Fibroblast of lung (primary cell): ENCODE measurements around the gene TMCC3. TPM values are rescaled to one million over a fixed set of nuclear protein-coding genes. Genes with fewer than 3 reads are reported as not detected.

Experiments used
- DNase-seq, 2 donors: peaks; one replicate each; pipeline versions ENCODE4 v3.0.0 to v3.0.0-alpha.2; 2010; ENCODE audit warnings: low read depth in 2 of 2
- H2AFZ ChIP-seq: 2 replicates; pipeline ENCODE4 v1.5.1; 2012; ENCODE audit warnings: low read length, control low read depth, inconsistent platforms
- H3K27ac ChIP-seq: 2 replicates; pipeline ENCODE4 v1.5.1; 2011; ENCODE audit warnings: low read length, control low read depth; ENCODE audit not compliant: insufficient read depth
- H3K27me3 ChIP-seq: 2 replicates; pipeline ENCODE4 v1.5.1; 2011; ENCODE audit warnings: mild to moderate bottlenecking, low read length; ENCODE audit not compliant: control insufficient read depth, insufficient read depth
- H3K36me3 ChIP-seq: 2 replicates; pipeline ENCODE4 v1.5.1; 2011; ENCODE audit warnings: low read length; ENCODE audit not compliant: control insufficient read depth, insufficient read depth
- H3K4me1 ChIP-seq: 2 replicates; pipeline ENCODE4 v1.5.1; 2011; ENCODE audit warnings: low read length; ENCODE audit not compliant: control insufficient read depth, insufficient read depth; ENCODE audit errors: extremely low read depth
- H3K4me2 ChIP-seq: 2 replicates; pipeline ENCODE4 v1.5.1; 2011; ENCODE audit warnings: low read length, control low read depth; ENCODE audit not compliant: insufficient read depth; ENCODE audit errors: extremely low read depth
- H3K4me3 ChIP-seq, 4 experiments: fragments of 200-600 bp in 1 of 4; sonication (generic) in 1 of 4; replicated peaks in 1 of 4; 2 replicates each; pipeline ENCODE4 v1.5.1; 2011 to 2016; ENCODE audit warnings: low read length in 4 of 4, low read depth in 3 of 4, mild to moderate bottlenecking in 3 of 4, control low read depth in 2 of 4, inconsistent platforms in 1 of 4, mixed read lengths in 1 of 4; ENCODE audit not compliant: insufficient read depth in 1 of 4; ENCODE audit errors: control extremely low read depth in 1 of 4
- H3K79me2 ChIP-seq: 2 replicates; pipeline ENCODE4 v1.5.1; 2012; ENCODE audit warnings: mild to moderate bottlenecking, low read length, inconsistent platforms; ENCODE audit not compliant: control insufficient read depth, insufficient read depth
- H3K9ac ChIP-seq: 2 replicates; pipeline ENCODE4 v1.5.1; 2011; ENCODE audit warnings: mild to moderate bottlenecking, low read length, control low read depth; ENCODE audit not compliant: insufficient read depth
- H3K9me3 ChIP-seq: 2 replicates; pipeline ENCODE4 v1.5.1; 2012; ENCODE audit warnings: low read depth, low read length; ENCODE audit not compliant: control insufficient read depth, insufficient read depth
- H4K20me1 ChIP-seq: 2 replicates; pipeline ENCODE4 v1.5.1; 2011; ENCODE audit warnings: low read length; ENCODE audit not compliant: control insufficient read depth, insufficient read depth; ENCODE audit errors: extremely low read depth
- CTCF ChIP-seq, 2 donors: IDR thresholded peaks in 1 of 2; conservative IDR thresholded peaks in 1 of 2; 1 replicate in 1 of 2; 2 replicates in 1 of 2; pipeline ENCODE4 v1.5.1; 2011 to 2012; ENCODE audit warnings: low read length in 2 of 2, control low read depth in 1 of 2, inconsistent platforms in 1 of 2, low read depth in 1 of 2, mild to moderate bottlenecking in 1 of 2
- EZH2 ChIP-seq: IDR thresholded peaks from 2 replicates; pipeline ENCODE4 v1.5.1; 2012; ENCODE audit warnings: low read length, control low read depth, mild to moderate bottlenecking; ENCODE audit errors: missing control alignments
- polyA plus RNA-seq, 2 donors: library from polyadenylated mRNA; depleted of rRNA in 1 of 2; stranded (reverse) in 1 of 2; unstranded in 1 of 2; fragments of >200 nt; gene quantifications; 2 replicates each; pipeline ENCODE4 v1.2.1, GENCODE V29; 2011 to 2012; ENCODE audit warnings: missing spikeins in 1 of 2
- total RNA-seq: library from RNA; depleted of rRNA; stranded (reverse); fragments of >200 nt; gene quantifications from 2 replicates; pipeline ENCODE4 v1.2.1, GENCODE V29; 2014

Gene TMCC3
- total and polyA plus RNA-seq, 2 donors (not counting 1 experiment from before 2014, with no cell fraction given): 0.22 to 0.33 TPM

DNA sequence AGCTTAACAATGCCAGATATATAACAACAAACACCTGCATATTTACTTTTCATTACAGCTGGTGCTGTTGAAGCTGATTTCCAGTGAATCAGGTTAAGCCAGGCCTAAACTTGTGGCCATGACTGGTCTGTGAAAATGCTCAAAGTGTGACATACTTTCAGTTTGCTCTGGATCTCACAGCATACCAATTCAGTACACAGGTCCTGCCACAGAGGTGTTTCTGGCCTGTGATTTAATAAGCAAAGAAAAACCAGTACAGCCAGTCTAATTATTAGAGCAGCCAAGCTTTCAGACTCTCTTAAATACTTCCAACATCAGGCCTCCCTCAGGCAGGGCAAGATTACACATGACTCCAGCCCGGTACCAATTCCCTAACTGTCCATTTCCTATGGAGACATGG, 27.4 kb upstream of the TMCC3 start:
- no peak overlapping the region for H3K4me2 ChIP-seq
- H3K27me3 ChIP-seq: no peaks in the 10 kb centered on the region
- no peak for TF ChIP-seq CTCF (conservative IDR thresholded peaks at IDR 0.05 in 1 of 2, IDR thresholded peaks at IDR 0.05 in 1 of 2; ENCODE audit: low read depth in 1 of 2, low read length in 2 of 2)
- no peak for TF ChIP-seq EZH2
- H3K4me3 ChIP-seq: no peak overlapping the region
- H3K27ac ChIP-seq: no peak overlapping the region
- no peak overlapping the region for H3K9ac ChIP-seq
- H3K4me1 ChIP-seq: no peaks in the 10 kb centered on the region
- no peaks in the 10 kb centered on the region for H3K9me3 ChIP-seq
- H2AFZ ChIP-seq: no peak overlapping the region
- no peaks in the 10 kb centered on the region for H3K79me2 ChIP-seq
- H4K20me1 ChIP-seq: no peaks in the 10 kb centered on the region
- DNase-seq: no peak
- no peaks in the 10 kb centered on the region for H3K36me3 ChIP-seq

DNA sequence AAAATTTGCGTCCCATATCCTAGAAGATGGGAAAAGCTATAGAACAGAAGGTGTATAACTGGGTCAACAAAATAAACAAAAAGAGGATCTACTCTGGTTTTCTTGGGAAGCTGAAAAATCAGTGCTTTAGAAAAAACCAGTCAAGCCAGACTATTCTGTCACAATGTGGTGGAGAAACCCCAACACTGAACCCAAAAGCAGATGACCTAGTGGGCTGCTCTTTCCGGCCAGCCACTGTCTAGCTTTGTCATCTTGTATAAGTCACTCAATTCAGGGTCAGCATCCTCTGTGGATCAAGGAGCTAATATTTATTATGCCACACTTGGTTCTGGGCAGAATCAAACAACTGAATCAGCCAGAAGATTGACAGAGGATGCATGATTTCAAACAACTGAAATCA, 26.6 kb upstream of the TMCC3 start:
- Histone ChIP-seq H3K4me1 (no peaks in the 10 kb centered on the region), H3K9me3 (no peaks in the 10 kb centered on the region), H2AFZ (no peak overlapping the region), H3K79me2 (no peaks in the 10 kb centered on the region), H3K36me3 (no peaks in the 10 kb centered on the region), H4K20me1 (no peaks in the 10 kb centered on the region), H3K4me2 (no peak overlapping the region), H3K9ac (no peak overlapping the region), H3K27me3 (peaks cover 2% of the 10 kb centered on the region), H3K27ac (no peak overlapping the region), H3K4me3 (no peak overlapping the region)
- TF ChIP-seq CTCF (conservative IDR thresholded peaks at IDR 0.05 in 1 of 2, IDR thresholded peaks at IDR 0.05 in 1 of 2; ENCODE audit: low read depth in 1 of 2, low read length in 2 of 2) (no peak), EZH2 (no peak)
- DNase-seq: no peak

GRCh38 chr12:94676031-94676641, 25.8 kb upstream of the TMCC3 start:
- H4K20me1 ChIP-seq: no peaks in the 10 kb centered on the region
- no peak overlapping the region for H3K27ac ChIP-seq
- no peaks in the 10 kb centered on the region for H3K36me3 ChIP-seq
- no peaks in the 10 kb centered on the region for H3K9me3 ChIP-seq
- H3K4me3 ChIP-seq: no peak overlapping the region
- no peak overlapping the region for H2AFZ ChIP-seq
- no peak overlapping the region for H3K4me2 ChIP-seq
- DNase-seq: no peak
- H3K79me2 ChIP-seq: no peaks in the 10 kb centered on the region
- TF ChIP-seq CTCF (conservative IDR thresholded peaks at IDR 0.05 in 1 of 2, IDR thresholded peaks at IDR 0.05 in 1 of 2; ENCODE audit: low read depth in 1 of 2, low read length in 2 of 2) (no peak), EZH2 (no peak)
- H3K27me3 ChIP-seq: peaks cover 2% of the 10 kb centered on the region
- H3K9ac ChIP-seq: no peak overlapping the region
- no peaks in the 10 kb centered on the region for H3K4me1 ChIP-seq
